ENCODE data around the gene IQCH.

IQCH gene

DNA sequence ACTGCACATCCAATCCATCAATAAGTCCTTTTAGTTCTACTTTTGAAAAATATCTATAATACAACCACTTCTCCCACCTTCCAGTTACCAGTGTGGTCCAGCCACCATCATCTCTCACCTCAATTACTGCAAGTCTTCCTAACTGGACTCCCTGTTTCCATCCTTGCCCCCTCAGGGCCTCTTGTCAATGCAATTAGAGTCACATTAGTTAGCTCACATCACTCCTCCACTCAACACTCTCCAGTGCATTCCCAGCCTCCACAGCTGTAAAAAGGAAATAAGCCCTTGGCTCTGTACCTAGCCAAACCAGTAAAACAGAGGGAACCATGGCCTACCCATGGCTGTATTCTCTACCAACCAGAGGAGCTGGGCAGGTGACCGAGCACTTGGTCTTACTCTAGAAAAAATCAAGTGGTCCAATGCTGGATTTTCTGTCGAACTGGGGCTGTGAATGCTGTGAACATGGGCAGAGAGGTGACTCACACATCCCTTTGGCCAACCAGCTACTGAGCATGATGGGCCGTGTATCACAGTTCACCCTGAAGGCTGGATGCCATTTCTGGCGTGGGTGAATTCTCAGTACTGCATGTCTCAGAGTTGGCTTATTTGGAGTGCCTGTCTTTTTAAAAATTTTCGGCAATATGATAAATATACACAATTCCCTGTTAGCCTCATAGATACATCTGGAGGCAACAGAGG, 203.9 kb downstream of the IQCH start:
- no peak for DNase-seq

DNA sequence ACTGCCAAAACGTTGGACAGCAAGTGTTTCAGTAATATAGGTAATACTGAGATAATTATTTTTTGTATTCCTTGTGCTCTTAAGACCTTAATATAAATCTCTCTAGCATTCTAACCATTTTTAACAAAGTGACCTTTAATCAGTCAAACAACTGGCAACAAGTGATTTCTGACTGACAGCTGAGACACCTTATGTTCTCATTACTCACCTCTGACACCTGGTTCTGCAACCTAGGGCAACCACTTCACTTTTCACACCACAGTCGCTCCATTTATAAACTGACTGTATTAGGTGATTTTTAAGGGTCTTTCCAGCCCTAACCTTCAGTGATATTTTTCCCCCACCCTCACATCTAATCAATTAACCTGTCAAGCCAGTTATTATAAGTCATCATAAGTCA, 205.9 kb downstream of the IQCH start:
- DNase-seq, result no peak

DNA sequence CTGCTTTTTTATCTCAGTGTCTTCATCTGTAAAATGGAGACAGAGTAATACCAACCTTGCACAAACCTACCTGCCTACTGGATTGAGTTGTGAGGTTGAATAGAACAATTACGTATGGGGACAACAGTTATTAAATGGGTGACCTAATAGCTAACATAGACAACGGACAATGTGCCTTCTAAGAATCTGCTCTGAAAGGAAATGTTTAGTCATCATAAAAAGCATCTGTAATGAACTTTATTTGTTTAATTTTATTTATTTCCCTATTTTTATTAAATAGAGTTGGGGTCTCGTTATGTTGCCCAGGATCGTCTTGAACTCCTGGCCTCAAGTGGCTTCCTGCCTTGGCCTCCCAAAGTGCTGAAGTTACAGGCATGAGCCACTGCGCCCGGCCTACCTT, 207.1 kb downstream of the IQCH start:
- no peak for DNase-seq

DNA sequence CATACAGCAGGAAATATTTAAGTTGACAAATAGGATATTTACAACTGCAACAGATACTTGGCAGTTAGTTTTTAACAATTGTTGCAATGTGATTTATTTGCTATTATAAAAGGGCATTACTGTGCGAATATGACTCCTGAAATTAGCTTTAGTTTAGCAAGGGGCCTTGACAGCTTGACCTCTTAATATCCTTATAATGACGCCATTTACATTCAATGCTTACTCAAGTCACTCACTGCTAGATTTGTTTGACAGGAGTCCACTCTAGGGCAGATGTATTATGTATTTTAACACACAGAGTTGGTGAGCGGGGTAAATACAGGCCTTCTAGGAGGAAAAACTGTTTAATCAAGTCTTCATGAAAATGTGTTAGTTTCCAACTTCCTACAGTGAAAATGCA, 208.3 kb downstream of the IQCH start:
- no peak for DNase-seq

DNA sequence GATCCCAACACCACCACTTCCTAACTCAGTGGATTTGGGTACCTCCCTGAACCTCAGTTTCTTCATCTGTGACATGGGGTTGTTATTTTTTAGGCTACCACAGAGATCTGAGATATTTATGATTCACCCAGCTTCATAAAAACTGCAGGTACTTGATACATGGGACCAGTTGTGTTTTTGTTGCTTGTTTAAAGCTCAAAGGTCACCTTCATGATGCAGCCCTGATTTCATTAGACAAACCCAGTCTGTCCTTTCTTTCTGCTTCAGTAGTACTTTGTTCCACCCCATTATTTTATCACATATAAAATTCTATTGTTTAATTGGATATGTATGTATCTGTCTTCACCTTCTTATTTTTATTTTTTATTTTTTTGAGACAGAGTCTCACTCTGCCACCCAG, 208.9 kb downstream of the IQCH start:
- DNase-seq, result no peak

DNA sequence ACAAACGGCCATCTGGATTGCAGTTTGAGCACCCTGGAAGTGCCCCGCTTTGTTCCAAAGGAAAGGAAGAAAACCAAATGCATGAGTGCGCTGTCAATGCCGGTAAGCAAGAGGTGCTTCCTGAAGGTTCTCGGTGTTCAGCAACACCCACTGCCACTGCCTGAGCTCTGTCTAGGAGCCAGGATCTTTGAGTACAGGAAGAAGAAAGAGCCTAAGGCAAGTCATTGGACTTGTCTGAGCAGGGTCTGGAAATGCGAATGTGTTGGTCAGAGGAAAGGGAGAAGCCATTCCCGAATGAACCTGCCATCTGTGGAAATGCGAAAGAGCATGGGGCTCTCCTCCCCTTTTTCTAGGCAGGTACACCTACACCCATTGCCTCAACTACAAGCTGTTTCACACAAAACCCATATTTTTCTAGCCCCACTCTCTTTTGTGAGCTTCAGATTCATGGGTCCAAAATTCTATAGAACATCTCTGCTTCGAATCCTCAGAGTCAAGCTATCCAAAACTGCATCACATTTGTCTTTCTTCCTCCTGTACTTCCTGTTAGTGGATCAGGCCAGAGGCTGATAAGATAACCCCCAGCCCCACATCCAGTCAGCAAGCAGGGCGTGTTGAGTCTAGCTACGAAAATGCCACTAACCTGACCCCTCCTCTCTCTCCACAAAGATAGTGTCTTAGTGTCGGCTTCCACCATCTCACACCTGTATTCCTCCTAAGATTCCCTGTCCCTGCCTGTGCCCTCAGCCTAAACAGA, 210.8 kb downstream of the IQCH start:
- no peak for DNase-seq

DNA sequence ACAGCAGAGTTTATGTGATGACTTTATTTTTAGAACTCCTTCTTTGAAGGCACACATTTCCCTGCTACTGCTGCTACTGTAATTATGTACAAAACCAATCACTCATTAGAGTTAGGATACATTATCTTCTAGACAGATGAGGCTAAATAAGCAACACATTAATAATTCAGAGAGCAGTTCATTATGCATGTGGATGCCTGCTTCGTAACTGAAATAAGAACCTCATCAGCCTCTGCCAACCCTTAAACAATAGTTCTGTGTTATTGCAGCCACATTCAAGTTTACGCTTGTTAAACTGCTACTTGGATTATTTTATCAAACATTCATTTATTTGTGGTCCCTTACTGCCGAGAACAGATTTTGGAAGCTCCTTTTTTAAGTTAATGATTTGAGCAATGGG, 213.8 kb downstream of the IQCH start:
- DNase-seq, result no peak

DNA sequence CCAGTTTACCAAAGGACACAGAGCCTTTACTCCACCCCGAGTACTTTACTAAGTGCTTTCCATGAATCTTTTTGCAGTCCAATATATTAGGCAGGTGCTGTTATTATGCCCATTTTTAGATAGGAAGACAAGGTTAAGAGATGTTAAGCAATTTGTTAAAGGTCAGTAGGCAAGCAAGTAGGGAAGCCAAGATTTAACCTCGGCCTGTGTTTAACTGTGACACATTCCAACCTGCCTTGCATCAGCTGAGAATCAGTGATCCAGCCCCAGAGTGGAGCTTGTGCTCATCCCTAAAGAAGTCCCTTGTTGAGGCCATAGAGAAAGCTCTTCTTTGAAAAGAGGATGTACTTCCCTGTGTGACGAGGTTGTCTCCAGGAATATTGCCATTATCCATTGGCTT, 215.1 kb downstream of the IQCH start:
- no peak for DNase-seq

DNA sequence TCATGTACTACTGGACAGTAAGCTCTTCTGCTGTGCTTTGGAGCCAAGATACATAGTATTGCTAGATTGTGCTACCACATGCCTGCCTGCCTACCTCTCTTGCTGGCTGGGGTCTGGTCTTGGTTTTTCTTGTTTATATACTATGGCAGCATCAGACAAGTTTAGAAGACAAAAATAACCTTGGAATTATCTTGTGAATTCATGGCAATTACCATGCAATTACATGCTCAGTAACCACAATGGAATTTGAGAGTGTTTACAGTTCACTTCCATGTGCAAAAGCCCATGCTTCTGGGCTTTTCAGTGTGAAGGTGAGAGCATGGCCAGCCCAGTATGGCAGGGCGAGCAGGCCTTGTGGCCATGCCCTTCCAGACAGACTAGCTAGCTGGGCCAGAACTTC, 218.4 kb downstream of the IQCH start:
- DNase-seq, result no peak

DNA sequence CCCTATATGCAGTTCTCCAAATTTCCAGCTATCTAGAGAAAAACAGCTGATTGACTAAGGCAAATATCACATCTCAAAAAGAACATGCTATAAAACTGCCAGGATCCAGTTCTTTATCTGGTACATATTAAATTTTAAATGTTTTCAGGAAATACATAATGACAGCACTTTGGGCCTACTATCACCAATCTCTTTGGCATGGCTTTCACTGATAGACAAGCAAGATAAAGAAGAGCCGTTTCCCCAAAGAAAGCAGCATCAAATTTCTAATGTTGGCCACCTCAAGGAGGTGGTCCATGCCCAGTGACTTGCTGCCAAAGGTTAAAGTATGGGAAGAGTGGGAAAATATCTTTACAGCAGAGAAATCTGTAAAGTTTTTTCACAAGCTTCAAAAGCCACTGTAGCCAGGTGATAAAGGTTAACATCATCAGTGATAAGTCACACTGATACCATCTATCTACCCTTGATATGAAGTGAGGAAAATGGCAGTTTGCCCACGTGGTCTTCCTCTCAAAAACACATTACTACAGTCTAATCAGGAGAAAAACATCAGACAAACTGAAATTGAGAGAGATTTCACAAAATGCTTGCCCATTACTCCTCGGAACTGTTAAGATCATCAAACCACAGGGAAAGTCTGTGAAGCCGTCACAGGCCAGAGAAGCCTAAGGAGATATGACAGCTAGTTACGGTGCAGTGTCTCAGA, 220.0 kb downstream of the IQCH start:
- DNase-seq, result no peak

DNA sequence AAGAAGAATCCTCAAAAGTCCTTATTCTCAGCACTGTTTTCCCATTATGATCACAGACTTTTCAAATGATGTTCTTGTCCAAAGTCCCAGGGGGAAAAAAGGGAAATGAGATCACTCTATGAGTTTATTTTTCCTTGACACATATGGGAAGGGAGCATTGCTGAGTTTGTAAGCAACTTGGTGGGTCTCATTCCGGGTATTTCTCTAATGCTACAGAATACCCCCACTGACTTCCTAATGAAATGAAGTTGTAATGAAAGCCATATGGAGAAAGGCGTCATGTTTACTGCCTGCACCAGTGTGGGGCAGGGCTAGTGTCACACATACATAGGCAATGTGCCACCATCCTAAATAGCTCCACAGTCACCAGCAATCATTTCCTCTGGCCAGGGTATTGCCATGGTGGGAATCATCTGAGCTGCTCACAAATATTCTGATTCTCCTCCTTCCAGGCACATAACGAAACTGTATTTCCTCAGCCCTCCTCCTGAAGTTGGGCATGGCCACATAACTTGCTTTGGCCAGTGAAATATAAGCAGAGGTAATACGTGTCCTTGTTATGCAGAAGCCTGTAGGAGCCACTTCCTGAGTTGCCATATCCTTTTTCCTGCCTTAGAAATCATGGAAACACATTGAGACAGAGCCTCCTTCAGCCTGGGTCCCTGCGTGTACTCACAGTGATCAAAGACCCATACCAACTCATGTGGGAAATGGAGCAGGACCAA, 225.4 kb downstream of the IQCH start:
- DNase-seq, result no peak

DNA sequence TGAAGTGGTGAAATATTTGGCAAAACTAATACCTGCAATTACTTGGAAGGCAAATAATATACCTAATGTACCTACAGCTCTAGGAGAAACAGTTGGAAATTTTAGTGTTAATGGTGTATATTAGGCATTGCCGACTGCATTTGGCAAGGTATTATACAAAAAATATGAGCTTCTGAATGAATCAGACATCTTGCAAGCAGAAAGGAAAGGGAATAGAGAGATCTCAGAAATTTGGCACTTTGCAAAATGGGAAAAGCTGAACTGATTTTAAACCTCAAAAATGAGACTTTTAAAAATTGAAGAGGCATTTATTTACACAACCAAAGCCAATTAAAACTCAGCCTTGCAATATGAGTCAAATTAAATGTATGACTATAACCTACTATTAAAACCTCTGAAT, 226.2 kb downstream of the IQCH start:
- DNase-seq, result no peak

DNA sequence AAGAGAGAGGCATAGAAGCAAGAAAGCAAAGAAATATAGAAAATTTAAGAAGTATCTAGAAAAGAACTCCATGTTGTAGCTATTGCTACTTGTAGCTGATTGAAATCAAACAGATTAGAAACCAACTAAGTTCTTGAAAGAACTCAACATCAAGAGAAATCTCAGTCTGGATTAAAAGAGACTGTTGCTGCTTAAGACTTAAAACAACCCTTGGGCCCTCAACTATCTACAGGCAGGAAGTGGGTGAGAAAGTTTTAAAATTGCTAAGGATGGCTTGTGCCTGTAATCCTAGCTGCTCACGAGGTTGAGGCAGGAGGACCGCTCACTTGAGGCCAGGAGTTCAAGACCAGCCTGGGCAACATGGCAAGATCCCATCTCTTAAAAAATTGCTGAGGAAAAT, 227.1 kb downstream of the IQCH start:
- DNase-seq, result no peak

DNA sequence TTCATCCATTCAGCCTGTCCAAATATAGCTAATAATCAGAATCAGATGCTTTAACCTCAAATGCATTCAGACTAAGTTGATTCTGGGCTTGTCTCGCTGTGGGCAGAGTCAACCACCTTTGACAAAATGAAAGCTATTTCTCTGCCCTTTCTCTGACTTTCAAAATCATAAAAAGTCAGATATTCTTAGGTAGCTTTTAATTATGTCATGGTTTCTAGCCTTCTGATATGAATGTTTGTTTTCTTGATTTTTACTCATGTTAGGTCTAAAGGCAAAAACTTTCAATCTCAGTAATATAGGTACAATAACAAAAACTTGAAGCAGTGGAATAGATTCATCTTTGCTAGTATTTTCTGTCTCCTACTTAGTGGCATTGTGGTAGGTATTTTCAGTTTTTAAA, 241.0 kb downstream of the IQCH start:
- no peak for DNase-seq

DNA sequence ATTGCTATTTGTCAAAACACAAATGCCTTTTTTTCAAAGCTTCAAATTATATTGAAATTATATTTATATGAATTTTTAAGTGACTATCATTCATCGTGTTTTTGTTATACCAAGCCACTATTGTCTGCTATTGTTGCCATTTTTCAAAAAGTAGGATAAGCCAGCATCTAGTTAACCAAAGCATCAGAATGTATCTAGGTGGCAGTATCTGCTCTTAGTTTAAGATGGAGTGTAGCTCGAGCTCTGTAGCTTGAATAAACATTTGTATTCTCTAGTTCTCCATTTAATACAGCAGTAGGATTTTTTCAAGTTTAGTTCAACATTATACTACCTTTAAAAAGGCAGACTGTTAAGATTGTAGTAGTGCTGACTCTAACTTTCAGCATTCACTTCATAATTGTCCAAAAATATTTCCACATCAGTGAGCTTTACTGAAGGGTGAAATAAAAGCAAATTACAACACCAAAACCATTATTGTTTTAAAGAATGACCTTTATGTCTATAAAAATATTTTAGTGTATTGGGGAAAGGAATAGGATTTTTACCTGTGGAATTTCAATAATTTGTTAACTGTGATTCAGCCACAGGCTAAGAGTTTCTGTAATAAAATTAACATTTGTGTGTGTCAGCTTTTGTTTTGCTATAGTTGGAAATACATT, 246.7 kb downstream of the IQCH start:
- DNase-seq, result no peak

DNA sequence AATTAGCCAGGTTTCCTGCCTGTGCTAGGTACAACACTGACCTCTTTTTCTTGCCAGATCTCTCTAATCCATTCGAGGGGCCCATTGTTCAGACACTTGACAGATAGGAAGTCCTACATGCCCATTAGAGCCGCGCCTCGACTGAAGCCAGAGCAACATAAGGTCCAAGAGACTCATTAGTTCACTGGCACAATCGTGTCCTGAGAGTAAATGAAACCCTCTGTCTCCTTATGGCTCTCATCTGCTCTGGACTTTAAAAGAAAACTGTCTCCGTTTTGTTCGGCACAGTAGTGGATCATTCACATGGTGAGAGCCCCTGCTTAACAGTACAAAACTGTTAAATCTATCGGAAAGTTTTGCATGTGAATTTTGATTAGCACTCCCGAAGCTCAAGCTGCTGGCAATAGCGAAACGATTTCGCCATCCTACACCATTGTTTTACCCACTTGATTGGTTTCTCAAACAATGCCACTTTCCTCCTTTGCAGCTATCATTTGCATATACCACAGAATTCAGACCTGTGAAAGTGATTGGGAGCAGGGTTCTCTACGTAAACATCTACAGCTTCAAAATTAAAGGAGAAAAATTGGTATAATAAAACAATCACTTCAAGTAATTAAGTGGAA, 247.4 kb downstream of the IQCH start:
- no peak for DNase-seq

DNA sequence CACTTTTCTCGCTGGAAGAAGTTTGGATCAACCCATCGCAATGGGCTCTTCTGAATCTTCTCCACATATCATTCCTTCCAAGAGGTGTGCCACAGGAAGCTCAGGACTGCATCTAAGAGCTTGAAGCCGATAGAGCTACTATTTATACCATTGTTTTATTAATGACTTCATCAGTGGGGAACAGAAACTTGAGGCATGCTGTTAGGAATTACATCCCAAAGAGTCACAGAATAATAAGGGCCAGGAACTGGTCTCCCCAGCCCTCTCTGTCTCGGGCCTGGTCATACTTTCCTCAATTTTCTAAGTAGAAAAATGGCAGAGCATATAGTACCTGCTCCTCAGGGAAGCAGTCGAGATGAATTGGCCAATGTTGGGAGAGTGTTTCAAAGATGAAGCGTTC, 249.5 kb downstream of the IQCH start:
- DNase-seq, result no peak

DNA sequence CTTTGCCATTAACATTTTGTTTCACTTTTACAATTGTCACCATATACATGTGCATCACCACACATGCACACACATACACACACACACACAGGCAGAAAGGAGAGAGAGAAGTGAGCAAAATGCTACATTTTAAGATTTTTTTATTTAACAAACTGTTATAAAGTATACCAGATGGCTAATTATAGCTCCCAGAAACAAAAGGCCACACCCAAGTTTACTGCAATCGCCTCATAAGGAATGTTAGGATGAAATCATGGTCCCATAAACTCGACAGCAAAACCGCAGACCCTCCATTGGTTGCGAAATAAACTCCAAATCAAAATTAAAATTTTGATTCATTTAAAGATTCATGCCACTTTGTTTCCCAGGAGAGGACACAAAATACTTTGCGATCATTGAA, 250.2 kb downstream of the IQCH start:
- DNase-seq, result no peak

DNA sequence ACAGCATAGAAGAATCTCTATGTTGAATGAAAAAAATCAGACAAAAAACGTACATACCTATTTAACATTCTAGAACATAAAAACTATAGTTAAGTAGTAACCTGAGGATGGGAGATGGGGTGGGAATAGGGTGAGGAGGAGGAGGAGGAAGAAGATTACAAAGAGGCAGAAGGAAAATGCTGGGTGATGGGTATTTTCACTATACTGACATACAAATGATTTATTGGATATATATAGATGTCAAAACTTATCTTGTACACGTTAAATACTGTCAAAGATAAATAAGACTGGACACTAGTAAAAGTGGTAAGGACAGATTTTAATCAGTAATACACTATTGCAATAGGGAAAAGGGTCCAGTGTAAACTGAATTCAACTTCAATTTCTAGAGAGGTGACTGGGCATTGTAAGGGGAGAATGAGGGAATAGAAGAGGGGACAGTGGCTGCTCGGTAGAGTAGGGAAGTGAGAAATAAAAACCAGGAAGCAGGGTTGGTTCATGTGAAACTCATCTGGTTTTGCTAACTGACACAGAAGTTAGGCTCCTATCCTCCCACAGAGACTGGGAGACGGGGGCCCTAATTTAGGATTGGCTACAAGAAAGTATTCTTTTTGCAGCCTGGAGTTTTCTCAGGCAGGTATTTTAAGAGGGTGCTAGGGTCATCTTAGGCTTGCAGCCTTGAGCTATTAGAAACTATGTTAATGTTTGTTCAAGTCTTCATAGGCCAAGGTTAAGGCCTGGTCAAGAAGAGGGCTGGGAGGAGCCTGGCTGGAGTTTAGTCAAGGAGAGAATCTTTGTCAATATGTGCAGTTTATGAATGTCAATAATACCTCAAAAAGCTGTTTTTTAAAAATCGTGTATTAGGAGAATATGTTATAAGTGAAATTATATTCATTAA, 251.3 kb downstream of the IQCH start:
- DNase-seq, result no peak

DNA sequence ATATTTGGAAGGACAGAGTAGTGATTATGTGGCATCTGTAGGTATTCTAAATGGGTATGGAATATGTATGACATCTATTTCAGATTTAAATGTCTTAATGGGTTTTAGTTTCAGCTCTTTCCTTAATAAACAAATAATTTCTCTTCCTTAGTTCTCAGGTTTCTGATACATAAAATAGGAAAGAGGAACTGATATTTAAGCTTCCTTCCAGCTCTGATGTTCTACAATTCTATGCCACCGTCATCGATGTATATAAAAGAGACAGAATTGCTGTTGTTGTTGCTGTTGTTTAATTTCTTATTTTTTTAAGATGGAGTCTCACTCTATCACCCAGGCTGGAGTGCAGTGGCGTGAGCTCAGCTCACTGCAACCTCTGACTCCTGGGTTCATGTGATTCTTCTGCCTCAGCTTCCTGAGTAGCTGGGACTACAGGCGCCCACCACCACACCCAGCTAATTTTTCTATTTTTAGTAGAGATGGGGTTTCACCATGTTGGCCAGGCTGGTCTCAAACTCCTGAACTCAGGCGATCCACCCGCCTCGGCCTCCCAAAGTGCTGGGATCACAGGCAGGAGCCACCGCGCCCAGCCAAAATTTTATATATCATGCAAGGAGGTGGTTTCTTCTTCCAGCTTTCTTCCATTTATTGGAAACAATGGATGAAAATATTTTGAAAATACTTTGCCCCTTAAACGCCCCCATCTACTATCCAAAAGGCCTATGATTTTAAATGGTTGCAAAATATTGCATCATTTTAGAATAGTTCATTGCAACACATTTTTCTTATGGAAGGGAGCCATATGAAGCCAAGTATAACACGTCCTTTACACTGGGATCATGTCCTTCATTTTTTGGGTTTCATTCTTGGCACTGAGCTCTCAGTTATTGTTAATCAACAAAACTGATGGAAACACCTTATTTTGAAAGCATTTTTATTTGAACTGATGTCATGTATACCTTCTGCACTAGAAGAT, 252.5 kb downstream of the IQCH start:
- no peak for DNase-seq

All from activated CD4-positive, alpha-beta T cell treated with anti-CD3 and anti-CD28 coated beads, Interleukin-2, amount 50 U/mL, for 1 hour (primary cell).